Activated gamma-delta T cell treated with Interleukin-2 at 50 U/mL for 16 hours (primary cell): ENCODE results near the gene DCAF6.

Experiments
- DNase-seq: peaks from one replicate; pipeline ENCODE4 v3.0.0-alpha.2; 2020

The DCAF6 gene

GRCh38 chr1:167968569-167968968, 32.1 kb downstream of the DCAF6 start:
- no peak for DNase-seq

DNA sequence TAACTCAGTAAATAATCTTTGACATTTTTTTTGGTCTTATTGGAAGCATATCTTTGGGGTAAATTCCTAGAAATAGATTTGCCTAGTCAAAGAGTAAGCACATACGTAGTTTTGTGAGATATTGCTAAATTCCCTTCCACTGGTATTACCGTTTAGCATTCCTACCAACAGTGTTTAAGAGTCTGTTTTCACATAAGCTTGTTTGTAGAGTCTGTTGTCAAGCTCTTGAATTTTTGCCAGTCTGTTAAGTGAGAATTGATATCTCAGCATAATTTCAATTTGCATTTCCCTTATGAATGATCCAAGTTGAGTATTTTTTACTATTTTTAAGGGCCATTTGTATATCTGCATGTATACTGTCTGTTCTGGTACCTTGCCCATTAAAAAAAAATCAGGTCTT, 37.3 kb downstream of the DCAF6 start:
- no peak for DNase-seq

GRCh38 chr1:167974698-167975097, 38.2 kb downstream of the DCAF6 start:
- DNase-seq, result no peak

DNA sequence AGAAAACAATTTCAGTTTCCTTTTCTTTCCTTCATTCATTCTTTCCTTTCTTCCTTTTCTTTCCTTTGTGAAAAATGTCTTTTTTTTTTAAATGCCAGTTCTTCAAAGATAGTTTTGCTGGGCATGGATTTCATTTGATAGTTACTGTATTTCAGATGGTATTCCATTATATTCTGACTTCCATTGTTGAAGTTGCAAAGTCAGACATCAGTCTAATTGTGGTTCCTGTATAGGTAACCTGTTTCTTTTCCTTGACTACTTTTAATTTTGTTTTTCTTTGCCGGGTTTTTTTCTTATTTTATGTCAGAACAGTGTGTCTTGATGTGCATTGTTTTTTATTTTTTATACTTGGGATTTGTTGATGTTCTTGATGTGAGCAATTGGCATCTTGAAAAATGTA, 40.8 kb downstream of the DCAF6 start:
- DNase-seq, result no peak

DNA sequence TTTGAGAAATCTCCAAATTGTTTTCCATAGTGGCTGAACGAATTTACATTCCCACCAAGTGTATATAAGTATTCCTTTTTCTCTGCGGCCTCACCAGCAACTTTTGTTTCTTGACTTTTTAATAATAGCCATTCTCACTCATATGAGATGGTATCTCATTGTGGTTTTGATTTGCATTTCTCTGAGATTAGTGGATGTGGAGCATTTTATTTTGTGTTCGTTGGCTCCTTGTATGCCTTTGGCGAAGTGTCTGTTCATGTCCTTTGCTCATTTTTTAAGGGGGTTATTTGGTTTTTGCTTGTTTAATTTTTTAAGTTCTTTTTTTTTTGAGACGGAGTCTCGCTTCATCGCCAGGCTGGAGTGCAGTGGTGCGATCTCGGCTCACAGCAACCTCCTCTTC, 45.5 kb downstream of the DCAF6 start:
- DNase-seq, result no peak

GRCh38 chr1:167983797-167984420, 47.4 kb downstream of the DCAF6 start:
- DNase-seq, result no peak

- DNase-seq, result no peak
Measured at GRCh38 chr1:167984886-167985489, 48.5 kb downstream of the DCAF6 start.

DNA sequence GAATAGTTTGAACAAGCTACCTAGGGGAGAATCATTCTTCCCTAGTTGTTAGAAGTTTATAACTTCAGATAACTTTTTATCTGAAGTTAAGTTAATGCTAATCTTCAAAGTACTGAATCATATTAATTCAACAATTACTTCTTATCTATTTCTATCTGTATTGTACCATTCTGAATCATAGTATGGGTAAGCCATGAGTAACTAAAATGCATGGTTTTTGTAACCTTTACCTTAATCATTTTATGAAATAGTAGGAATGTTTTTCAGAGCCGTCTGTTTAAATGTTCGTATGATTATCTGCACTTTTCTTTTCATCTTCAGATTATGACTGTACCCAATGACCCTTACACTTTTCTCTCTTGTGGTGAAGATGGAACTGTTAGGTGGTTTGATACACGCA, 50.7 kb downstream of the DCAF6 start:
- DNase-seq, result no peak

GRCh38 chr1:167991546-167991945, 55.1 kb downstream of the DCAF6 start:
- DNase-seq, result no peak

DNA sequence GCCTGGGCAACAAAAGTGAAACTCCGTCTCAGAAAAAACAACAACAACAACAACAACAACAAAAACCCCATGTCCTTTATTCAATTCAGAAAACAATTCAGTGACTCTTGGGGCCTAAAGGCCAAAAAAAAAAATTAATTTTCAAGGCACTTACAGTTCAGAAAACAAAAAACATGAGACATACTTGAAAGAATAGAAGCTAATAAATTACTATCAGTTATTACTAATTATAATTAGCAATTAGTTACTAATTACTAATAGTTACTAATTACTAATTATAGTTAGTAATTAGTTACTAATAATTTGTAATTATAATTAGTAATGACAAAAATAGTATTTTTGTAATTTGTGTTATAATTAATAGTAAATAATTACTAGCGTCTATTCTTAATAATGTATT, 57.2 kb downstream of the DCAF6 start:
- no peak for DNase-seq

GRCh38 chr1:167994560-167994959, 58.1 kb downstream of the DCAF6 start:
- no peak for DNase-seq

- DNase-seq, result no peak
Measured at GRCh38 chr1:167995038-167995437, 58.6 kb downstream of the DCAF6 start.

DNA sequence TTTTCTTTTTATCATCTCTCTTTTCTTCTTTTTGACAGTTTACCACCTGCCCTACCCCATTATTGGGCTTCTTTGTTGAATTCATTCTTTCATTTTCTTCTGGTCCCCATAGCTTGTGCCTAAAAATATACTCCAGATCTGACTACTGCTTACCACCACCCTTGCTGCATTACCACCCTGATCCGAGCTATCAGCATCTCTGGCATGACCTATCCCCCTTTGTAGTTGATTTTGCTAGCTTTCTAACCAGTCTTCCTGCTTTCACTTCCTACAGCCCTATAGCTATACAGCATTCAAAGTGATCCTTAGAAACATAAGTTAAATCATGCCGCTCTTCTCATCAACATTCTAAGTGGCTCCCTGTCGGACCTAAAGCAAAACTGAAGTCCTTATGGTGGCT, 59.8 kb downstream of the DCAF6 start:
- DNase-seq, result no peak

GRCh38 chr1:167997037-167997575, 60.6 kb downstream of the DCAF6 start:
- DNase-seq, result no peak

GRCh38 chr1:167999877-168000276, 63.4 kb downstream of the DCAF6 start:
- DNase-seq, result no peak

GRCh38 chr1:168000656-168001055, 64.2 kb downstream of the DCAF6 start:
- DNase-seq, result no peak

GRCh38 chr1:168001213-168001612, 64.7 kb downstream of the DCAF6 start:
- DNase-seq, result no peak

DNA sequence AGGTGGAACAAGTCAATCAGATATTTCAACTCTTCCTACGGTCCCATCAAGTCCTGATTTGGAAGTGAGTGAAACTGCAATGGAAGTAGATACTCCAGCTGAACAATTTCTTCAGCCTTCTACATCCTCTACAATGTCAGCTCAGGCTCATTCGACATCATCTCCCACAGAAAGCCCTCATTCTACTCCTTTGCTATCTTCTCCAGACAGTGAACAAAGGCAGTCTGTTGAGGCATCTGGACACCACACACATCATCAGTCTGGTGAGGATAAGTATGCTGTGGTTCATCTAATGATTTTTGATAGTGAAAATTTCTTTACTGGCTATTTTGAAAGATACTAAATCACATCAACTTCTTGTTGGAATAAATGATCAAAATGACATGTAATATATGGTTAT, 68.0 kb downstream of the DCAF6 start:
- no peak for DNase-seq

DNA sequence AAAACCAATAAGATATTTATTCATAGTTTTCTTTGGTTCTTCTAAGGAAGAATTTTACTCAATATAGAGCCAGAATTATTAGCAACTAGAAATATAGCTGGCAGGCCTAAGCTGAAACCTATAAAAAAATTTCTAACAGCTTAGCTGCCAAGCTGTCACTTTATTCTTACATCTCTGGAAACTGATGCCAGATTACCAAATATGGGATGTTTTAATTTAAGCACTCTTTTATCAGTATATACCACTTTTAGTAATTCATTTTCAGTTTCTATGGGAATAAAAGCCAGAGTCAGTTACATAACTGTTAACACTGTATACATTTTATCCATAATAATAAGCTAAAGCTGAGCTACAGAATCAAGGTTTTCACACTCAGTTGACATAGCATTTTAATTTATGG, 69.0 kb downstream of the DCAF6 start:
- DNase-seq, result no peak

DNA sequence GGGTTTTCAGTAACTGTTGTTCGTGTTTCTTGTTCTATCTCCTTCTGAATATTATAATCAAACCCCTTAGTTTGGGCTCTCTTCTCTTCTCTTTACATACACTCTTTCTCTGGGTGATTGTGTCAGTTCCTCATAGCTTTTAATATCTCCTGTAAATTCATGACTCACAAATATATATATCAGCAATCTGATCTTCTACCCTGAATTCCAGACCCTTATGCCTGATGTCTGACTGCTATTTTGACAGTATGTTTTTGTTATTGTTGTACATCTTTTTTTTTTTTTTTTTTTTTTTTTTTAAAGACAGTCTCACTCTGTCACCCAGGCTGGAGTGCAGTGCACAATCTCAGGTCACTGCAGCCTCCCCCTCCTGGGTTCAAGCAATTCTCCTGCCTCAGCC, 71.2 kb downstream of the DCAF6 start:
- no peak for DNase-seq

GRCh38 chr1:168008595-168008994, 72.1 kb downstream of the DCAF6 start:
- no peak for DNase-seq

- no peak for DNase-seq
Measured at GRCh38 chr1:168009322-168009721, 72.8 kb downstream of the DCAF6 start.

DNA sequence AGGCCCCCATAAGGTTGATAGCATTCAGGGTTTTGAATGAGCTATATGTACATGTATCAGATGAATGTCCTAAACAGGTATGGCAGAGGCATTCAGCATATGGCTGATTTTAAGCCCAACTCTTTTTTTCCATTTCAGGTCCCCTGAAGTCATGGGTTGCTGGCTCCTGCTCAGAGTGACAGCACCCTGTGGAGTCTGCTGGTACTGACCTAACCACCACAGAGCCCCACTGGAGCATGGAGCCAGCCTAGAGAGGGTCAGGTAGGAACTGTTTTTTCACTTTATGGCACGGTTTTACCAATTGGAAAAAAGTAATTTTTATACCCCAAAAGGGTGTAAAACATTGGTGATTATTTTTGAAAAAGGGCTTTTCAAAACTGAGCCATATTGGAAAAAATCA, 82.9 kb downstream of the DCAF6 start:
- DNase-seq, result no peak

DNA sequence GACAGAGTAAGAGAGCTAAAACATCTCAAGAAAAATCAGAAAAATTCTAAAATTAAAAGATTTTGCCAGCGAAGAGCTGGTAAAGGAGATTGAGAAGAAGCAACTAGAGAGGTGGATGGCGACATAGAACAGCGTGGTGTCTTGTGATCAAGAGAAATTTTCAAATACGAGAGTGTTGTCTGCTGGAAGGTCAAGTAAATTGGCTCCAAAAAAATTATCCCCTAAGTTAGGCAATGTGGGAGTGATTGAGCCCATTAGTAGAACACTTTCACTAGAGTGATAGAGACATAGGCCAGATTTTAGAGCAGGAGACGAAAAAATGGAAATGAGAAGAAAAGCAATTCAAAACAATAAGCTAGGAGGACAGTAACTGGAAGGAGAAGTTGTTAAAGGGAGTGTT, 94.7 kb downstream of the DCAF6 start:
- no peak for DNase-seq

- DNase-seq, result no peak
Measured at GRCh38 chr1:168031627-168032026, 95.1 kb downstream of the DCAF6 start.
